Measurements from ENCODE around the gene ITPA.

GRCh38 chr20:3221398-3222226 is 12.3 kb downstream of the ITPA start:
- TF ChIP-seq, protein P1, sequence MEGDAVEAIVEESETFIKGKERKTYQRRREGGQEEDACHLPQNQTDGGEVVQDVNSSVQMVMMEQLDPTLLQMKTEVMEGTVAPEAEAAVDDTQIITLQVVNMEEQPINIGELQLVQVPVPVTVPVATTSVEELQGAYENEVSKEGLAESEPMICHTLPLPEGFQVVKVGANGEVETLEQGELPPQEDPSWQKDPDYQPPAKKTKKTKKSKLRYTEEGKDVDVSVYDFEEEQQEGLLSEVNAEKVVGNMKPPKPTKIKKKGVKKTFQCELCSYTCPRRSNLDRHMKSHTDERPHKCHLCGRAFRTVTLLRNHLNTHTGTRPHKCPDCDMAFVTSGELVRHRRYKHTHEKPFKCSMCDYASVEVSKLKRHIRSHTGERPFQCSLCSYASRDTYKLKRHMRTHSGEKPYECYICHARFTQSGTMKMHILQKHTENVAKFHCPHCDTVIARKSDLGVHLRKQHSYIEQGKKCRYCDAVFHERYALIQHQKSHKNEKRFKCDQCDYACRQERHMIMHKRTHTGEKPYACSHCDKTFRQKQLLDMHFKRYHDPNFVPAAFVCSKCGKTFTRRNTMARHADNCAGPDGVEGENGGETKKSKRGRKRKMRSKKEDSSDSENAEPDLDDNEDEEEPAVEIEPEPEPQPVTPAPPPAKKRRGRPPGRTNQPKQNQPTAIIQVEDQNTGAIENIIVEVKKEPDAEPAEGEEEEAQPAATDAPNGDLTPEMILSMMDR (IDR thresholded peaks at IDR 0.05; ENCODE audit: borderline replicate concordance, extremely low read depth, low read length, poor library complexity, severe bottlenecking): no peak
- no peak for TF ChIP-seq EZH2 (IDR thresholded peaks at IDR 0.05; ENCODE audit: borderline replicate concordance, low read depth, low read length, severe bottlenecking)
